NCI-H1048 (cell line): ENCODE data around the gene UBL3.

ENCODE experiments used
- DNase-seq: peaks from one replicate; lab custom pipeline; 2025; lab: John Stamatoyannopoulos, UW

The UBL3 gene

DNA sequence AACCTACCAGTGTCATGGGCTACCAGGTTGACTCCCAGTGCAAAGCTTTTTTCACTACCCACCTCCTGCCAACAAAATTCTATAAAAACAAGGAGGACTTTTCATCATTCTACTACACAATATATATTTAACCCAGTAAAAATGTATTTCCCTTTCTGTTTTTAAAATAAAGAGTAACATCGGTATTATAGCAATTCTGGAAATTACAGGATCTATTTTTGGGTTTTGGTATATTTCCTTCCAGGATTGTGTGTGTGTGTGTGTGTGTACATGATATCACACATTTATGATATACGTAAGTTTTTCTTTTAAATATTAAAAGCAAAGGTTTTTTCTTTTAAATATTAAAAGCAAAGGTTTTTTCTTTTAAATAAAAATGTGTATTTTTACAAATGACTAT is 6.0 kb upstream of the UBL3 start:
- DNase-seq = no peak

DNA sequence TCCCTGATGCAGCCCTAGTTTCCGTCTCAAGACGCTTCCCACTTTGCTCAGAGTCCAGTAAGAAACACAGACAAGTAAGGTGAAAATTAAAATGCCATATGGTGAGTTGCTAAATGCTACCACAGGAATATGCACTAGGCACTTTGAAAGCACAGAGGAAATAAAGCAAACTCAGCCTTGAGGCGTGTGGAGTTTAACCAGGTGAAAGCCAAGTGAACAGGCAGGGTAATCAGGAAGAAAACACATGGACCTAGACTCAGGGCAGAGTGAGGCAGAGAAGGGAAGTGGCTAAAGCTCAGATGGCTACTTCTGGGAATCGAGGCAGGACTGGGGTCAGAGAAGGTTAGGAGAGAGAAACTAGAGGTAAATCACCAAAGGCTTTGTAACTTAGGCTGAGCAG is 5.4 kb upstream of the UBL3 start:
- DNase-seq = no peak

DNA sequence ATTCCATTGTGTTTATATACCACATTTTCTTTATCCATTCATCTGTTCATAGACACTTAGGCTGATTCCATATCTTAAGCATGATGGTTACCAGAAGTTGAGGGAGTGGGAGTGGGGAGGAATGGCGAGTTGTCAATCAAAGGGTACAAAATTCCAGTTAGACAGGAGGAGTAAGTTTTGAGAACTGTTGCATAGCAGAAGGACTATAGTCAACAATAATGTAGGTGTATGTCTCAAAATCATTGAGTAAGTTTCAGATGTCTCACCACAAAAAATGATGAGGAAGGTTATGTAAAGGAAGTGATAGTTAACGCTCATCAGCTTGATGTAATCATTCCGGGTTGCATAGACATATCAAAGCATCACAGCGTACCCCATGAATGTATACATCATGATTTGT is 4.6 kb upstream of the UBL3 start:
- DNase-seq = no peak

DNA sequence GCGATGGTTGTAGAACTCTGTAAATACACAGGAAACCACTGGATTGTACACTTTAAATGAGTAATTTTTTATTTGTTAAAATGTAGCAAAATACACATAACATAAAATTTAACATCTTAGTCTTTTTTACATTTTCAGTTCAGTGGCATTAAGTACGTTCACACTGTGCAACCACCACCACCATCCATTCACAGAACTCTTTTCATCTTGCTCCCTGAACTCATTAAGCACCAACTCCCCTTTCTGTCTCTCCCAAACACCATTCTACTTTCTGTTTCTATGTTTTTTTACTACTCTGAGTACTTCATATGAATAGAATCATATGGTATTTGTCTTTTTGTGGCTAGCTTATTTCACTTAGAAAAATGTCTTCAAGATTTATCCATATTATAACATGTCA is 2.7 kb upstream of the UBL3 start:
- DNase-seq = no peak

DNA sequence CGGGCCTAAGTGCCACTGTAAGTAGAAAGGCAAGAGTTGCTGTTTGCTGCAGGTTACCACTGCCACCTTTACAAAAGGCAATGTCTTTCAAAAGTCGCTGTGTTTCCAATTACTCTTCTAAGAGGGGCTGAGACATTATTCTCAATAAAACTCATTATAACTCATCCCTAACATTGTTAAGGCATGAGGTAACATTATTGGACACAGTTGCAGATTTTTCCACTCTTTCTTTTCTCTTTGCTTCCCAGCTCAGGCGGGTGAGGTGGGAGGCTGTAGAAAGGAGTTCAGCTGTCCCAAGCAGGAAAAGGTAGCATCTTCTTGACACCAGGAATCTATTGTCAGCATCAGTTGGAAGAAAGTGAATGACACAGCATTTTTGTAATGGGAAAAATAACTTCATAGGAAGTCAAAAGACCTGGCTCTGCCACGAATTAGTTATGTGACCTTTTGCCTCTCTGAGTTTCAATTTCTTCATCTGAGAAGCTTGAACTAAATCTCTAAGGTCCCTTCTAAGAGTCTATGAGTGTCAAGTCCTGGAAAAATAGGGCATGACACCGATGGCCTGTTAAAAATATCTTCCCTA is 2.1 kb upstream of the UBL3 start:
- no peak for DNase-seq

DNA sequence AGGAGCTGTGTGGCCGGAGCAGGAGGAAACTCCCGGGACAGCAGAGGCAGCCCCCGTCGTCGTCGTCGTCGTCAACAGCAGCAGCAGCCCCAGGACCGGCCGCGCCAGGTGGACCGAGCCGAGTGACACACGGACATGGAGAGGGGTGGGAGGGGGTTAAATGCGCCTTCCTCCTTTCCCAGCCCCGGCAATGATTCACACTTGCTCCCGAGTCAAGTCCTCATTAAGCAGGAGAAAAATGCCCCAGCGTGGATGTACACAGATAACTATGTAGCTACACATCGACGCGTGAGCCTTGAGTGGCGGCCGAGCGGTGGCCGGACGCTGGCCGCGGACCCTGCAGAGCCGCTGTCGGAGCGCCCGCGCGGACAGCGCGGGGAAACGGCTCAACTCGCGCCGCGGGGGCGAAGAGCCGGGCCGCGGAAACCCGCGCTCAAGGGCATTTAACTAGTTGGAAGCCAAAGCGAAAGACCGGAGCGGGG is 645 bp downstream of the UBL3 start:
- DNase-seq = no peak

DNA sequence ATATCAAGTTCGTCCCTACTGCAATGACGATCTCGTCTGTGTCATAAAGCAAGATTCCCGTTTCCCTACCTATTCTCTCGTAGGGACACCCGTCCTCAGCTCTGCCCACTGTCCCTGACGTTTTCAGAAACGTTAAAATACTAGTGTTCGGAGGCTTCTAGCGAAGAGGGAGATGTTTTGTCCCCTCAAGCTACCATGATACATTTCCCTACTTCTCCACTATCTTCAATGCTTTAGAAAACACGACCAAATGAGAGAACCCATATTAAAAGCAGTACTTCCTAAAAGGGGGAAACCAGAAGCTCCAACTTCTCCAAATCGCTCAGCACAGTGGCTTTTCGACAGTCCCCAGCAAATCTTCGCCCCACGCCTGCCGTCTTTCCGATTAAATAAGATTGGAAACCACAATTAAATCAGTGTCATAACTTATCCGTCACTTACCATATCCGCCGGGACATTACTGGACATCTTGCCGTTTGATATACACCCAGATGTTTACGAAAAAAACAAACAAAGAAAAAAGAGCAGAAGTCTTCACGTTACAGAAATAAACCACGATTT is 1.3 kb downstream of the UBL3 start:
- no peak for DNase-seq

DNA sequence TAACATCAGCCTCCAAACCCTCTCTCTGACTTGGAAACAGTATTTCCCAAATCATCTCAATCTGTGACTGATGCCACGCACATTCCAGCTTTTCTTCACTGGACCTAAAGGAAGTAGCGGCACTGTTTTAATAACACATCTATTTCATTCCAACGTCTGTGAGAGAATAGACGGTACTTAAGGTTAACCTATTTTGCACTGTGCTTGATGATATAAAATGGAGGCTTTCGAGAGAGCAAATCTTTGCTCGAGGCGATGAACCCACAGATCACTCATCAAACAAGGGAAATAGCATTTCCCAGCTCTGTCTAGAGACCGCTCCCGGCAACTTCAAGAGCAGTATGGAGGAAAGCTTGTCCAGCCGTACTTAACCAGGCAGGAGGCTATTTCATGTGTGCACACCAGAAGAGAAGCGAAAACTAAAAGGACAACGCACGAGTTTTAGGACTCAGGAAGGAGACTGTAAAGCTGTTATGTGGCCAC is 2.9 kb downstream of the UBL3 start:
- no peak for DNase-seq

DNA sequence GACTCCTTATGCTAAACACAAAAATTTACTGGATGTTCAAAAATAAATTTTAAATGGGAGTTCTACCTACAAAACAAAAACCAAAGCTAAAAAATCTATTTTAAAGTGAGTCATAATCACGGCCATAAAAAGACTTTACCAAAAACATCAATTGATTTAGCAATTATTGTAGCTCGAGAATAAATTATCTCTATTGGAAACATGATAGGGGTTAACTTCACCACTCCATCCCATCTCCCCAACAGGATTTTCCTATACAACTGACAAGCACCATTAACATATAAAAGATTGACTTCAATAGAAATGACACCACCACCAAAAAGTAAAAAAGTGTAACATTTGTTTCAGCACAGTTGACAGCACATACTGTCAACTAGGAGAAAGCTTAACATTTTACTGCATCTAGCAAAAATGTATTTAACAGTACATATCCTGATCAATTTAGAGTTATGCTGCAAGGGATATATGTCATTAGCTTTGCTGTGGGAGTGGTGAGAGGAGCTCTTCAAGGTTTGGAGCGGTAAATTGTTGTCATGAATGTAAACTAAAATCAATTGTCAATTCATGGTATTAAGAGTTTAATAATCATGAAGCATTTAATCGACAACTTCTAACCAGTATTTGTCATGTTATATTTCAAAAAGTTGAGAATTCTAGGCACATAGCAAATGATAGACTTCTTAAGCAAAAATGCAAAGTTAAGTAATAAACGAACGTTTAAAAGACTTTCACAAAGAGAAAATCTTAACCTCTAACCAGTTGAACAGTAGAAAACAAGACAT is 3.8 kb downstream of the UBL3 start:
- no peak for DNase-seq

DNA sequence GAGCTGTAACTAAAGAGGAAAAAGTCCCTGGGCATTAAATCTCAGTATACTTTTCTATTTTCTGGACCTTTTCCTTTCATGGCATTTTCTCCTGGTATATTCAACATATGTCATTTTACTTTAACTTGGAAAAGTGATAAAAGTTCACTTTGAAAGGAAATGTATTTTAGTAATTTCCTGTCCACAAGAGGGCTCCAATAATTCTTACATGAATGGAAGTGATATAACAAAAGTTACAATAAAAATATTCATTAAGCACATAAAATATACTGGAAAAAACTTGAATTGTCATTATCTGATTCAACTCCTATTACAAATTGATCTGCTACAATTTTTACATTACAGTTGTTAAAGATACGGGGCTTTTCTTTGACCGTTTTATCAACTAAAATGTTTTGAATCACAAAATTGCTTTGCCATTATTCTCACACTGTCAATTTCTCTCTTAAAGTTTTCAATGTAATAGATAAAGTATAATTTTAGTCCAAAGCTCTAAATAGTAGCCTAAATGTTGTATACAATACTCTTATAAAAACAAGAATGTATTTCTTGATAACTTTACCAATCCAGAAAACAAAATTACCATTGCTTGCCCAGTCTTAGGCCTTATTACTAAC is 4.9 kb downstream of the UBL3 start:
- no peak for DNase-seq

DNA sequence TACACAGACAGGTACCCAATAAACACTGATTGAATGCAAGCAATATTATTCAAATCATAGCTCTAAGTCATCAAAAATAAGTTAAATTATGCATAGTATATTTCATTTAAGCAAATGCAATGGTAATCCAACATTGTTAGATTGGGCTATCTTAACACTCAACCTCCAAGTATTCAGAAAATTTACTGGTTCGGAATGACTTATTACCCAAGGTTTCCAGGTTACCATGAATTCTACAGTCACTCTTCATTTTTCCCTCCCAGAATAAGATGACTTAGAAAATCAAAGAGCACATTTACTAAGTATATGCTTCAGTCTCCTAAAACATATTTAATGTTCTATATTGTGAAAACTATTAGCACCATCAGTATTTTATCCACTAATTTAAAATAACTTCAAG is 6.0 kb downstream of the UBL3 start:
- no peak for DNase-seq

DNA sequence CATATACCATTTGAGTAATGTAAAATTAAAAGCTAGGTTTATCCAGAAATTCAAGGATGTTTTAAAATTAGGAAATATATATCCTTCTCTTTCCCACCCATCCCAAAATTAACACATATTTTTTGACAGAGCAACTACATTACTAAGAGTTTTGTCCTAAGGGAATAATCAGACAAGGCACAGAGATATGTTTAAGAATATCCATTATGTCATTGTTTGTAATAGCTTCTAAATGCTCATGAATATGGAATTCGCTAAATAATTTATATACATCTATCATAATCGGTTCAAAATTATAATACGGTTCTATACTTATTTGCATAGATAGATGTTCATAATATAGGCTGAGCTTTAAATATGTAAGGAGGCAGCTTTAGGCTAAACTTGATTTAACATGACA is 9.8 kb downstream of the UBL3 start:
- no peak for DNase-seq

DNA sequence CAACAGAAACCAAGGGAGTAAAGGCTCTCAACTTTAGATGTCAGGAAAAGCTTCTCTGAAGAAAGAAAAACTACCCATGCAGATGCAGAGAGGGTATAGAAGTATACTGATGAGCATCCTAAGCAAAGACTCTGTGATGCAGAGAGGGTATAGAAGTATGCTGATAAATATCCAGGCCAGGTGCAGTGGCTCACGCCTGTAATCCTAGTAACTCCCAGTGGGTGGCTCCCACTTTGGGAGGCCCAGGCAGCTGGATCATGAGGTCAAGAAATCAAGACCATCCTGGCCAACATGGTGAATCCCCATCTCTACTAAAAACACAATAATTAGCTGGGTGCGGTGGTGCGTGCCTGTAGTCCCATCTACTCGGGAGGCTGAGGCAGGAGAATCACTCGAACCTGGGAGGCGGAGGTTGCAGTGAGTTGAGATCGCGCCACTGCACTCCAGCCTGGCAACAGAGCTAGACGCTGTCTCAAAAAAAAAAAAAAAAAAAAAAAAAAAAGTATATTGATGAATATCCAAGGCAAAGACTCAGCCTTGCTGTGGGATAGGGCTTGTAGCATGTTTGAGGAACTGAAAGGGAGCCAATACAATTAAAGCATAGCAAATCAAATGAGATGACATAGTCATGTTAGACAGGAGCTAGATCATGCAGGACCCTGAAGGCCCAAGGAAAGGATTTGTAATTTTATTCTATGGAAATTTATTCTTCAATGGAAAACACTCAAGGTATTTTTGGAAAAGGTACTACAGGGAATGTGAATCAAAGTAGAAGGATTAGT is 14.9 kb downstream of the UBL3 start:
- DNase-seq = no peak

DNA sequence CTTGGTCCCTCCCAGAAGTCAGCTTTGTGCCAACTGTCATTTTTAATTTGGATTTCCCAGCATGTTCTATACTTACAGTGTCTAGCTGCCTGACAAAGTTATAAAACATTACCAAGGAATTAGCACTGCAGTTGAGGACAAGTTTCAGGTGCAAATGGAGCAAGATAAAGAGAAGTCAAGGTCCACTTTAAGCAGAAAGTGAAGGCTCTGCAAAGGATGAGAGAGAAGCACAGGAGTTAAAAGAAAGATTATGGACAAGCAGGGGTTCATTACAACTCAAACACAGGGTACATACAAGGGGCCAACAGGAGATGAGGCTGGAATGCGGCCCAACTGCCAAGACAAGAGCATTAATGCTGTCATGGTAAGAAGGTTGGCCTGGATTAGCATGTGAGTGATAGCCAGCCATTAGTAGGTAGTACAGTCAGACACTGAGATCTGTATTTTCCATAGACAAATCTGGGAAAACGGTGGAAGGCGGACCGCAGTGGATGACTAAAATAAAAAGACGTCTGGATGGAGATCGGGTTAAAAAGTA is 17.6 kb downstream of the UBL3 start:
- DNase-seq = no peak

DNA sequence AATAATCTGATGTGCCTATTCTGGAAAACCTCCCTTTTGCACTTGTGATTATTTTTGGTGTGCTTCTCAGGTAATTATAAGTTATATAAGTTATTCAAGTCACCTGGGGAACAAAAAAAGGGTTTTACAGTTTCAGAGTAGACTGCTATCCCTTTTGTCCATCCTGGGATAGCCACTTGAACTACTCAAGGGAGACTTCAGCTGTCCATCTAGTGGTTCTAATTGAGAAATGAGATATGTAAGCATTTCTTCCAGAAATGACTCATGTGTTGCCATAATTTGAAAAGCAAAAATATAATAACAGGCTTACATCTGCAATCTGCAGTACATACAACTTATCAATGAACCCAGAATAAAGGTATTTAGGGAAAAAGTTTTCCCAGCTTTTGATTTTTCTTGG is 20.4 kb downstream of the UBL3 start:
- no peak for DNase-seq

DNA sequence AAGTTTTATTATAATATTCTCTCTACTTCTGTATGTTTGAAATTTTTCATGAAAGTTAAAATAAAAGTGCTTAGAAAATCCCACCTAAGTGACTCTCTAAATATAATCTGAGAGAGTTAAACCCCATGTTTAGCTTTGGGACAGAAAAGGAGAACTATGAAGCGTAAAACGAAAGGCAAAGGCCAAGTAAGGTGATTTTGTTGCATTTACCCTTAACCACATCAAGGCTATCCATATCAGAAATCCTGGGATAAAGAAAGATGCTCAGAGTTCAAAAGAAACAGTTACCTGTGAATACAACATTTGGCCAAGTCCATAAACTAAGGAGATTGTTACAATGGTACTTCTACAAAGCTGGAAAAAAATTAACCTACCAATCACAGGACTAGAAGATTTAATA is 31.3 kb downstream of the UBL3 start:
- no peak for DNase-seq

DNA sequence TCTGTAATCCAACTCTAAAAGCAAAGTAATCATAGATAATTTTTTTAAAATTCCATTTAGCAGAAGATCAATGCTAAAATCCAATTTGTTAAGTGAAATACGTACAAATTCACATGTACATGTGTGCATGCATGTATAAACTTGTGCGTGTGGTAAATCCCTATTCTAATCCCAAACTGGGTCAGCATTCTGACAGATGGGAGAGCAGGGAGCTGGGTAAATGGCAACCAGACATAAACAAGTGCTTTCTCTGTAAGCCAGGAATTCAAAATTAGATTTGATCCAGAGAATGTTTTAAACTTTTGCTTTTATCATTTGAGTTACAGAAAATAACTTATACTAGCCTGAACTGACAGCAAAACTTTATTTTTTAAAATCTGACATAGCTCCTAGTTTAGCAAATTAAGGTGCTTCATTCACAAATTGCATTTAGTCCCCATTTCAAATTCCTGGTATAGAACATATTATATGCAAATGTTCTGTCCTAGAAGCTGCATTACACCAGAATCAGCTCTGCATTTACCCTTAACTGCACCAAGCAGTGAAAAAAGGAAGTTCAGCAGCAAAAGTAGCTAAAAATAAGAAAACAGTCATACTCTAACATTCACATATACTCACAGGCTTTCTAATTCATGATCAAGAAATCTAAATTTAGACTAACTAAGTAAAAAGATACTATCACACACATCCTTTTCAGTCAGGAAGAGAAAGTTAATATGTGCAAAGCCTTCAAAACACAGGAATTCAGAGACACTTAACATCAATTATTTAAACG is 32.6 kb downstream of the UBL3 start:
- DNase-seq = no peak

DNA sequence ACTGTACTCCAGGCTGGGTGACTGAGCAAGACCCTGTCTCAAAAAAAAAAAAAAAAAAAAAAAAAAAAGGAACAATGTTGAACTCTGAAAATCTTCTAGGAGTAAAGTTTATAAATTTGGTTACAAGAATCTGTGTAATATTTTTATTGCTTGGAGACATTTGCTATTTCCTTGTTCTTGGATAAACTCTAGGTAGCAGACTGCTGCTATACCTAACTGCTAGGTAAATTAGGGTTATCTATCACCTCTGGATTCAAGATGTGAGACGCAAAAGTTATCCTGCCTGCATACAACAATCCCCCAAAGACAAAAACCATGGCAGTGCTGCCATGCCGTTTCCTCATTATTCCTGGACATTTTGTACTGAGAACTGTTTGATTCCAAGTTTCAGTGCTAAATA is 33.7 kb downstream of the UBL3 start:
- no peak for DNase-seq

DNA sequence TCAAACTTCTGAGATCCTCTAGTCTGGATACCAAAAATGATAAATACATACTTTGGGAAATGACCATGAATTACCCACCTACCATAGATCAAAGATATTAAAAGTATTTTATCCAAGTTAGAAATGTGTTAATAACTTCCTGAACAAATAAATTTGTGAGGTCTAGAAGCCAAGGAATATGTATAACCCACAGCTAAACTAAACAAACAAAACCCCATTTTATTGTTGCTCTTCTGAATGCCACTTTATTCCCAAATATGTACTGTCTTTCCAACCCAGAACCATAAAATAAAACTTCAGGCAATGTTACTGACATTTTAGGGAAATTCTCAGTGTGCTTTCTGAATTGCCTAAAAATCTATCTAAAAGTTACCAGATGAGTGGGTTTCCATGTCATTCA is 35.1 kb downstream of the UBL3 start:
- no peak for DNase-seq

DNA sequence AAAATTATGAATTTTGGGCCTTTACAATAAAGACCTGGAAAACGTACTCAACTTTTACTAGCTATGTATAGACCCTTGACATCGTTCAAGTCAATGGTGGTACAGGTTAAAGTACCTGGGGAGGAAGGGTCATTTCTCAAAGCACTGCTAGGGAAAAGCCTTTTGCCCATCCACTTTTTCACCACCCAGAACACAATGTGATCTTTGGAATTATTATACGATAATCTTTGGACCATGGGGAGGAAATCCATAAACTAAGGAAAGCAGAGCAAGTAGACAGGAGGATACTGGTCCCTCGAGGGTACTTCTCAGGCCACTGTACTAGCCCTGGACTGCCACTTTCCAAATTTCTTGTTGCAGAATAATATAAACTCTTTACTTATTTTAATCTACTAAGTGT is 39.5 kb downstream of the UBL3 start:
- no peak for DNase-seq

DNA sequence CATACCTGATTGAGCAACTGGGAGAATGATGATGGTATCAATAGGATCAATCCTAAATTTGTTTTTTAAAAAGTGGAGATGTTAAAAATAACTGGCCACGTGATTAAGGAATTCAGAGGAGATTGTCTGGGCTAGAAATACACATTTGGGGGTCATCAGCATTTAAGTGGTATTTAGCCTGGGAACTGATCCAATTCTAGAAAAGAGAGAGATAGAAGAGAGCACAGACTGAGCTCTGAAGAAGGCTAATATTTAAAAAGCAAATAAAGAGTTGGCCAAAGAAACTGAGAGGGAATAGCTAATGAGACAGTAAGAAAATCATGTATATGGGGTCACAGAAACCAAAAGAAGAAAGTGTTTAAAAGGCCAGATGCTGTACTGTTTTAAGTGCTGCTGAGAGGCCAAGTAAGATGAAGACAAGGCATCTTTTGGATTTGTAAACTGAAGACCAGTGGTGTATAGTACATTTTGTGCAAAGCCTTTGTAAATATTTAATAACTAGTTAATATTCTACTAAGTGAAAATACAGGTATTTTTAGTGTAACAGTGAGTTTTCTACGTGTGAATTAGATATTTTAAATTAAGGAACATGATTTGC is 40.2 kb downstream of the UBL3 start:
- no peak for DNase-seq
